ENCODE data around the gene NUDT16L1. TPM values are rescaled to one million over a fixed set of nuclear protein-coding genes. Genes with fewer than 3 reads are reported as not detected.

Gene NUDT16L1
- total RNA-seq, 6 experiments from 2014 or later, result 17.8 to 36.3 (median 23.0) TPM

DNA sequence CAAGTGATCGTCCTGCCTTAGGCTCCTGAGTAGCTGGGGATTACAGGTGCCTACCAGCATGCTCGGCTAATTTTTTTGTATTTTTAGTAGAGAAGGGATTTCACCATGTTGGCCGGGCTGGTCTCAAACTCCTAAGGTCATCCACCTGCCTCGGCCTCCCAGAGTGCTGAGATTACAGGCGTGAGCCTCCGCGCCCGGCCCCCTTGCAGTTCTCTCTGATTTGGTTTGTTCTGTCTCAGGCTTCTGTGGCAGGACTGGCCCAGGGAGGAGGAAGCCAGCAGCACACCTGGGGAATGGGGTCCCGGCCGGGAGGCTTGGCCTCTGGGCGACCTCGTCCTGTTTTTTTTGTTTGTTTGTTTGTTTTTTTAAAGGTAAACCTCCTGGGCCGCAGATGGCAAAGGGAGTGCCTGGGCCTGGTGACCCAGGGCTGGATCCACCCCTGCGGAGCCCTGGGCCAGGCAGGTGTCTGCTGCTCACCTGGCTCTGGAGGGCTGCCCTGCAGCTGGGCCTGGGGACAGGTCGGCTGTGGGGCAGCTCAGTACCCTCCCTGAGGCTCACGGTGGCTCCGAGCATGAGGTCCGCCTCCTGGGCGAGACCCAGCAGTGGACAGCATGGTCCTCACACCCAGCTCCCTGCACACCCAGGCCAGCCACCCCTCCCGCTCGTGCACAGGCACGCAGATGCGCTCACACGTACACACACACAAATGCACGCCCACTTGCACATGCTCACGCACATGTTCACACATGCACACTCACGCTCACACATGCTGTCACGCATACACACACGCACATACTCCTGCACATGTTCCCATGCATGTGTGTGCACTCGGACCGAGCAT lies 3.3 kb upstream of the NUDT16L1 start:
- no peaks in the 10 kb centered on the region for H3K27me3 ChIP-seq
- H3K4me3 ChIP-seq, result no peak overlapping the region
- no peaks in the 10 kb centered on the region for H3K9me3 ChIP-seq
- ATAC-seq (no peak), DNase-seq (peak in 2 of 3 donors; percentile 55 to 56)
- H3K27ac ChIP-seq, result peak overlapping the region in 1 of 3 donors; percentile 76
- WGBS (ENCODE audit: insufficient coverage, low coverage, low lambda C conversion rate, missing lambda C conversion rate), result 56% methylated on average over 12 of the region's 31 CpGs
- no peak for TF ChIP-seq POLR2A (IDR thresholded peaks at IDR 0.05)
- TF ChIP-seq, protein P1, sequence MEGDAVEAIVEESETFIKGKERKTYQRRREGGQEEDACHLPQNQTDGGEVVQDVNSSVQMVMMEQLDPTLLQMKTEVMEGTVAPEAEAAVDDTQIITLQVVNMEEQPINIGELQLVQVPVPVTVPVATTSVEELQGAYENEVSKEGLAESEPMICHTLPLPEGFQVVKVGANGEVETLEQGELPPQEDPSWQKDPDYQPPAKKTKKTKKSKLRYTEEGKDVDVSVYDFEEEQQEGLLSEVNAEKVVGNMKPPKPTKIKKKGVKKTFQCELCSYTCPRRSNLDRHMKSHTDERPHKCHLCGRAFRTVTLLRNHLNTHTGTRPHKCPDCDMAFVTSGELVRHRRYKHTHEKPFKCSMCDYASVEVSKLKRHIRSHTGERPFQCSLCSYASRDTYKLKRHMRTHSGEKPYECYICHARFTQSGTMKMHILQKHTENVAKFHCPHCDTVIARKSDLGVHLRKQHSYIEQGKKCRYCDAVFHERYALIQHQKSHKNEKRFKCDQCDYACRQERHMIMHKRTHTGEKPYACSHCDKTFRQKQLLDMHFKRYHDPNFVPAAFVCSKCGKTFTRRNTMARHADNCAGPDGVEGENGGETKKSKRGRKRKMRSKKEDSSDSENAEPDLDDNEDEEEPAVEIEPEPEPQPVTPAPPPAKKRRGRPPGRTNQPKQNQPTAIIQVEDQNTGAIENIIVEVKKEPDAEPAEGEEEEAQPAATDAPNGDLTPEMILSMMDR (IDR thresholded peaks at IDR 0.05), result no peak
- peaks cover 0 to 55% (median 22%) of the 10 kb centered on the region in 4 donors for H3K4me1 ChIP-seq
- H3K36me3 ChIP-seq, result peaks cover 0 to 9% (median 4%) of the 10 kb centered on the region in 4 donors
- intact Hi-C loops (cut with DNase I), result no loop called here

DNA sequence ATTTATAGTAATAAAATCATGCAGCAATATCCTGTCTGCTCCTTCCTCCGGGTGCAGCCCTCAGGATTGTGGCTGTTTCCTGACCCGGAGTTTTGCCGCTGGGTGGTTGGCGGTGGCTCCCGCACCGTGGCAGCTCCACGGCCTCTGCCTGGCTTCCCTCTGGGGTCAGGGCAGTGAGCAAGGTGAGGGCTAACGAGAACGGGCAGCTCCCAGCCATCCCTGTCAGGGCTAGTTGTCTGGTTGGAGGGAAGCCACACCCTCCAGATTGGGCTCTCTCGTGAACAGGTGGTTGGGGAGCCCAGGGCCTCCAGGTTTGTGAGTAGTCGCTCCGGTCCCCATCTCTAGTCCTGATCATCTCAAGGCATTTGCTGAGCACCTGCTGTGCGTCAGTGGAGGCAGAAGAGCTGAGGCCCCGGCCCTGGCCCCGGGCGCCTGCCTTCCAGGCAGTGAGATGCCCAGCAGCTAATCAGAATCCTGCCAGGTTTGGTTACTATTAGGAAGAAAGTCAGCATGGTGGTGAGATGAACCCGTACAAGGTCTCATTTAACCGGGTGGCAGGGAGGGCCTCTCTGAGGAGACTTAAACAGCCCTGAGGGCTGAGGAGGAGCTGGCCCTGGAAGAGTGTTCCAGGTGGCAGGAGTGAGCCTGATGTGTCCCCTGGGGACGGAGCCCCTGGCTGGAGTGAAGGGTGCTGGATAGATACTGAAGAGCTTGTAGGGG lies 2.3 kb upstream of the NUDT16L1 start:
- Histone ChIP-seq H3K4me3 (no peak overlapping the region), H3K9me3 (no peaks in the 10 kb centered on the region), H3K27me3 (no peaks in the 10 kb centered on the region), H3K4me1 (peaks cover 0 to 53% (median 18%) of the 10 kb centered on the region in 4 donors), H3K27ac (no peak overlapping the region), H3K36me3 (peaks cover 0 to 9% (median 4%) of the 10 kb centered on the region in 4 donors)
- 43% methylated on average over 5 of the region's 19 CpGs for WGBS (ENCODE audit: insufficient coverage, low coverage, low lambda C conversion rate, missing lambda C conversion rate)
- ATAC-seq, result no peak
- TF ChIP-seq, protein P1 (IDR thresholded peaks at IDR 0.05), result no peak
- TF ChIP-seq POLR2A (IDR thresholded peaks at IDR 0.05), result no peak
- DNase-seq, result peak; percentile 21 to 55 (median 48)
- intact Hi-C loops (cut with DNase I), result no loop called here

DNA sequence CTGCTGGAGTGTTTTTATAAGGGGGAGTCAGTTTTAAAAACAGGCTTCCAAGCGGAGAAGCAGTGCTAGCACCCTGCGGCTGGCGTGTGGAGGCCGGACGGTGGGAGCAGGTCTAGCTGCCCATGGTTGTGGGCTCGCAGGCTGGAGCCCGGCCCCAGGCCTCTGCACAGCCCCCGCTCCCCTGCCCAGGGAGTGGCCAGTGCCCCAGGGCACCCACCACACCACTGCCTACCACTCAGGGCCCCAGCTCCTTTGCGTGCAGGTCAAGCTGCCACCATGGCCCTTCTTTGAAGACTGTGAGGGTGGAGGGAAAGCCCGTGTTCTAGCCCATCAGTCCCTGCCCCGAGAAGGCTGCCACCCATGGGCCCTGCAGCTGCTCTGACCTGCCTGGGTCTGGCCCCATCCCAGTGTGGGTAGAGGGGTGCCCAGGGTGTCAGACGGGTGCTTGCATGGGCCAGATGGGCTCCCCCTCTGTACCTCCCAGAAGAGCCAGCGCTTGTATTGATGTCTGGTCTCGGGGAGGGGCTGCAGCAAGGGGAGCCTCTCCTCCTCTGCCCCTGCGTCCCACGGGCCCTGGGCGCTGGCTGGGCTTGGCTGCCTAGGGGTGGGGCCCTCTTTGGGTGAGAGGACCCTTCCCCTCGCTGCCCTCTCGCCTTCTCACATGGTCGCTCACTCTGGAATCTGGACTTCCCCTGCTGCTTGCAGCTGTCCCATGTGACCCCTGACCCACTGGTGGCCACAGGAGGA lies 1.5 kb upstream of the NUDT16L1 start:
- ATAC-seq, result no peak
- WGBS (ENCODE audit: insufficient coverage, low coverage, low lambda C conversion rate, missing lambda C conversion rate), result no CpG with 5 or more reads among the region's 20 CpGs
- Histone ChIP-seq H3K27me3 (no peaks in the 10 kb centered on the region), H3K27ac (peak overlapping the region in 1 of 3 donors; percentile 71), H3K9me3 (no peaks in the 10 kb centered on the region), H3K4me3 (no peak overlapping the region), H3K4me1 (peaks cover 0 to 50% (median 18%) of the 10 kb centered on the region in 4 donors), H3K36me3 (peaks cover 0 to 11% (median under 1%) of the 10 kb centered on the region in 4 donors)
- DNase-seq, result peak; percentile 26 to 55 (median 51)
- TF ChIP-seq, protein P1 (IDR thresholded peaks at IDR 0.05), result no peak
- no peak for TF ChIP-seq POLR2A (IDR thresholded peaks at IDR 0.05)
- intact Hi-C loops (cut with DNase I), result no loop called here
